ENCODE data around the gene EPN2.

EPN2 gene

GRCh38 chr17:19365833-19366636 lies 128.9 kb downstream of the EPN2 start:
- no peak for DNase-seq (ENCODE audit: low spot score)

- no peak for DNase-seq (ENCODE audit: low spot score)
Measured at GRCh38 chr17:19366637-19366972, 129.4 kb downstream of the EPN2 start.

- no peak for DNase-seq (ENCODE audit: low spot score)
Measured at GRCh38 chr17:19368229-19368628, 131.1 kb downstream of the EPN2 start.

- no peak for DNase-seq (ENCODE audit: low spot score)
Measured at GRCh38 chr17:19369107-19369778, 132.1 kb downstream of the EPN2 start.

DNA sequence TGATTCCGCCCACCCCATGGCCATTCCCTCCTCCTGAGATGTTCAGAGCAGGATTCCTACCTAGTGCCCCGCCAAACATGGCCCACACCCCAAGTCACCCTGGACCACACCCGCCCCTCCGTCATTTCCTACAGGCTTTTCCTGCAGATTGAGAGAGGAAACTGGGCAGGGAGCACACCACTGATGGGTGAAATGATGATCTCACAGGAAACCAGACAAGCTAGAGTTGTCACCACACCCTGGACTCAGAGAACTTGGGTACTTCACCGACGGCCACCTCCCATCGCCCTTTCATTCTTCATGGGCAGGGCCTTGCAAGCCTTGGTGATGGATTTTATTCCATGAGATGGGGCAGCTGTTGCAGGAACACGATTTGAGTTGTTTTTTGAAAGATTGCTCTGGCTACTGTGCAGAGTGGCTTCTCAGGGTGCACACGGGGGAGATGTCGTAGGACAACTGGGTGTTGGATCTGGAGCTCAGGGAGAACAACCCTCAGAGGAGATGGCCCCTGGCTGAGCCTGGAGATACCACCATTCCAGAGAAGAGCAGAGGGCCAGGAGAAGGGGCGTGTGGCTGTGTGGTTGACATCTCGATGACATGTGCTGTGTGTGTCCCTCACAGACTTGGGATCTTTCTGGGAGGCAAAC lies 132.8 kb downstream of the EPN2 start:
- no peak for DNase-seq (ENCODE audit: low spot score)

- no peak for DNase-seq (ENCODE audit: low spot score)
Measured at GRCh38 chr17:19370493-19370960, 133.4 kb downstream of the EPN2 start.

GRCh38 chr17:19371259-19372010 lies 134.3 kb downstream of the EPN2 start:
- no peak for DNase-seq (ENCODE audit: low spot score)

DNA sequence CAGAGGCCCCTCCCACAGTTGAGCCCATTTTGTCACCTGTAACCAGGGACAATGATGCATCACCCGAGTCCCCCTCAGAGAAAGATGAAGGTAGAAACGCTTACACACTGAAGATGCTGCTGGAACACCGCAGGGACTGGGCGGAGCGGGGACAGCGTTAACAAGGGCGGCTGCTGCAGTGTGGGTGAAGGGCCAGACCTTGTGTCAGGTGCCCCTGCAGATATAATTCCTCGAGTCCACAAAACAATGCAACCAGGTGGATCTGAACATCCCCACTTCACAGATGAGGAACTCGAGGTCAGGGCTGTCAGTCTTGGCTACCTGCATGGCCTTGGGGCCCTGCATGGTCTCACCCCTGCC lies 134.8 kb downstream of the EPN2 start:
- no peak for DNase-seq (ENCODE audit: low spot score)

DNA sequence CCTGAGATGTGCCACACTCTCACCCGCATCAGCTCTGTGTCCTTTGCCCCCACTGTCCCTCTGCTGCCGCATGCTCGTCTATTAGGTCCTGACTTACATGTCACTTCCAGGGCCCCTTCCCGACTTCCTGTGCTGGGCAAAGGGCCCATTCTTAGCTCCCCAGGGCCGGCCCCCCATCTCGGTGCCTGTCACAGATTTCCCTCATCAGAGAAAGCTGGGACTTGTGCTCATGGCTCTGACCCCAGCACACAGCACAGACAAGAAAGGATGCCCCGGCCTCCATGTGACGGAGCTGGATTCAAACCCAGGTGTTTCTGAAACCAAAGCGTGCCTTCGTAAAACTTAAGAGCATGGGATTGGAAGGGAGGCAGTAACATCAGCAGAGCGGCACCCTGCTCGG lies 135.3 kb downstream of the EPN2 start:
- DNase-seq (ENCODE audit: low spot score): no peak

- no peak for DNase-seq (ENCODE audit: low spot score)
Measured at GRCh38 chr17:19372866-19373504, 135.8 kb downstream of the EPN2 start.

DNA sequence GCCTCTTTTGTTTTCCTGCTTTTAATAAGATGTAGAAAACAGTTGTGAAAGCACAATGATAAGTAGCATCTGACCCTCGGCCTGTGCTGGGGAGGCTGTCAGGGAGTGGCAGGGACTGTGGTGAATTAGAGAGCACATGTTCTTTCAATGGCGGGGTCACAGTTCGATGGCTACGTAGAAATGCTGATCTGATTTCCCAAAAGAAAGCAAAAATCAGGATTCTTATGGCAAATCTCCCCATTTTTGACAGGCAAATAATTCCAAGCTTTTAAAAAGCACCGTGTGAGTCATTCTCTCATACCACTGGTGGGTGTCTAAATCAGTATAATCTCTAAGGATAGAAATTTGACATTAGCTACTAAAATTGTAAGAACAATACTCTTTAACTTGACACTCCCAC lies 137.0 kb downstream of the EPN2 start:
- DNase-seq (ENCODE audit: low spot score): no peak

DNA sequence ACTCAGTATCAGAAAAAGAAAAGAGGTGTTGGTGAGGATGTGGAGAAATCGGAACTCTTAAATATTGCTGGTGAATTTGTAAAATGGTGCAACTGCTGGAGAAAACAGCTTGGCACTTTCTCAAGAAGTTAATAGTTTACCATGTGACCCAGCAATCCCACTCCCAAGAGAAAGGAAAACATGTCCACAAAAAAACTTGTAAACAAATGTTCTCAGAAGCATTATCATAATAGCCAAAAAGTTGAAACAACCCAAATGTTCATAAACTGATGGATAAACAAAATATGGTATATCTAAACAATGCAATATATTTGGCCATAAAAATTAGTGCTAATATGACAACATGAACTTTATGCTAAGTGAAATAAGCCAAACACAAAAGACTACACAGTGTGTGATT lies 138.6 kb downstream of the EPN2 start:
- no peak for DNase-seq (ENCODE audit: low spot score)

- no peak for DNase-seq (ENCODE audit: low spot score)
Measured at GRCh38 chr17:19376811-19377210, 139.6 kb downstream of the EPN2 start.

DNA sequence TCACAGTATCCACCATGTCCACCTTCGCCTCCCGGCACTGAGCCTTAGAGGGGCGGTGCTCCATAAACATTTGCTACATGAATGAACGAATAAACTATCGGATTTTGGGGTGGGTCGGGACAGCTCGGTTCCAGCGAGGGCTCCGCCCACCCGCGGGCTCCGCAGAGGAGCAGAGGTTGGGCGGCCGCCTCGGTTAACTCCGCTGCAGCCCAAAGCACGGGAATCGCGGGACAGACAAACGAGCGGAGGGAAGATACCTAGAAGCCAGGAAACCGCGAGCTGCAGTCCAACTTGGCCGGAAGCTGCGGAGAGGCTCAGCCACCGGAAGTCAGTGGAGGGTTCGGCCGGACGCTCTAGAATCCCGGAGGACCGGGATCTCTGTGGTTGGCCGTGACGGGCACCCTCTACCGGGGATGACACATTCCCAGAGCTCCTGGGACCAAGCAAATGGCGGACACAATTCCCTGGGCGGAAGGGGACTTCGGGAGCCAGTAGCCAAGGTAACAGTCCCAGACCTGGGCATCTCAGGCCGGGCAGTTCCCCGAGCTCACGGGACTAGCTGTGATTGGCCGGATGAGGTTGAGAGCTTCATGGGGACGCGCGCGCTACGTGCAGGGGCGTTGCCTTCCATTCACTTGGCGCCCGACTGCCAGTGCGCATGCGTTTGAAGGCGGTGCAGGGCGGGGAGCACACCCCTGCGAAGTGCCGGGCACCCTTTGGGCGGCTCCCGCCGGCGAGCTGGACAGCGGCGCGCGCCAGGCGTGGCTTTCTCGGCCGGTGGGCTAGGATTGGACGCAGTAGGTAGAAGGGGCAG lies 140.6 kb downstream of the EPN2 start:
- peak; percentile 99 for DNase-seq (ENCODE audit: low spot score)

DNA sequence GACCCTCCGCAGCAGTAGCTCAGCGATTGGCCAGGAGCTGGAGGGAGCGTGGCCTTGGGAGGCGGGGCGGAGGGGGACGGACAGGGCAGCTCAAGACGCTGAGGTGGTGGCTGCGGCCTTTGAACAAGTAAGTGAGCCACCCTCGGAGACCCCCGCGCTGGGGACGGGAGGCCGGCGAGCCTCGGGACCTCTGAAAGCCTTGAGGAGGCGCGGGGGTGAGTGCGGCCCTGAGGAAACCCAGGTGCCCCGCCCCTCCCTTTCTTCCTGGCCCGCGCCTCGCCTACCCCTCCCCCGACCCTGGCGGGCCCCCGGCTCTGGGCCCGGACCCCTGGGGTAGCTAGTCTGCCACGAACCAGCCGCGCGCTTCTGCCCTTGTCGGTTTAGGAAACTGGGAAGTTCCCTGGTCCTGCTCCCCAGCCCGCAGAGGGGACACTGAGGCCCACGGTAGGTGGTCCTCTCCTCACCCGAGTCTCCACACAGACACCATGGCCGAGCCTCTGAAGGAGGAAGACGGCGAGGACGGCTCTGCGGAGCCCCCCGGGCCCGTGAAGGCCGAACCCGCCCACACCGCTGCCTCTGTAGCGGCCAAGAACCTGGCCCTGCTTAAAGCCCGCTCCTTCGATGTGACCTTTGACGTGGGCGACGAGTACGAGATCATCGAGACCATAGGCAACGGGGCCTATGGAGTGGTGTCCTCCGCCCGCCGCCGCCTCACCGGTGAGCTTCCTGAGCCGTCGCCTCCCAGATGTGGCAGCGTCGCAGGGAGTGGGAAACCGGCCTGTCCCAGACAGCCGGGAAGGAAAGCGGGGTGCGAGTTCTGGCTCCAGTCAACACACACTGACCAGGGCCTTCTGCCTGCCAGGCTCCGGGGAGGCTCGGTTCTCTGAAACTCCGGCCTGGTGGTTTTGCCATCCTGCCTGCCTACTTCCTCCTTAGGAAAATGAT lies 141.5 kb downstream of the EPN2 start, which contains the start of gene MAPK7:
TSS of gene MAPK7 (plus strand) at position 83 of the 945 bp plus-strand sequence. CDS start at position 486, 403 bp downstream.
- DNase-seq (ENCODE audit: low spot score): no peak

GRCh38 chr17:19379361-19380065 lies 142.3 kb downstream of the EPN2 start:
- no peak for DNase-seq (ENCODE audit: low spot score)

GRCh38 chr17:19380481-19381301 lies 143.5 kb downstream of the EPN2 start:
- no peak for DNase-seq (ENCODE audit: low spot score)

GRCh38 chr17:19381361-19381740 lies 144.2 kb downstream of the EPN2 start:
- no peak for DNase-seq (ENCODE audit: low spot score)
